Colon (tissue), 2 donors: ENCODE data around the gene FOXC2.
"Not testable (repeated sequence)": the region's sequence is repeated elsewhere in the genome, so short reads cannot be mapped to it uniquely, and the experiment has no call there.

Experiments
- FAIRE-seq: peaks from 2 replicates; lab custom pipeline; 2012; peaks lifted over from hg19 to GRCh38; lab: Jason Lieb, UNC
- donor health status: control.
- donor health status: control.

Gene FOXC2

DNA sequence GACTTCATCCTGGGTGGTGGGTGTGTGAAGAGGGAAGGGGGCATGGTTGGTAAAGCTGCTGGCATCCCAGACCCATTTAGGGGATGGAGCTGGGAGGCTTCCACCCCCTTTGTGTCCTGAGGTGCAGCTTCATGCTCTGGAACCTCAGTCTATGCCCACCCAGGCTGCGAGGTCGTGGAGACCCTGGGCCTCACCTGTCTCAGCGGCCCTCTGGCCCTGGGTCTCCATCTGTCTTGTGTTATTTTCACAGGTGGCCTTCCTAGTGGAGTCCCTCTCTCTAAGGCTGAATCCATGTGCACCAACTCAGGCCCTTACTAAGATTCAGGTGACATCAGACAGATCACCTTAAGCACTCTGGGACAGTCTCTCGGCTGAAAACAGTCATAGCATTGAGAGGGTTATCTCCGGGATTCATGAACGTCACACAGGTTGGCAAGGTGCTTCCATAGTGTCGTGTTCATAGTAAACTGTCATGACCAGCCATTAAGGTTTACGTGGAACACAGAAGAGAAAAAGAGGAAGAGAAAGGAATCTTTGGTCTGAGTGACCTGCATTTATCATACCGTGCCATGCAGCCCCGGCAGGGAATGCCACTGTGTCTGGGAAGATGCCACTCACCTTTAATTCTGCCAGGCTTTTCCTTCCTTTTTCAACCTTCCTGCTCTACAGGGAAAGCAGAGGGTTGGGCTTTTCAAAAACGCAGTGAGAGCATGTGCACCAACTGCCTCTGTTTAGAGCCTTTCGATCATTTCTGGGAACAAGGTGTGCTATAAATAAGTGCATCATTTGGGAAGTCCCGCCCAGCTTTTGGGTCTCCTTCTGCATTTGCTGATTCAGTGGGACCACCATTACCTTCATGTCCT, 7.2 kb downstream of the FOXC2 start:
- FAIRE-seq = no peak

- FAIRE-seq = no peak
These were observed 8.0 kb downstream of the FOXC2 start for GRCh38 chr16:86574646-86575045.

GRCh38 chr16:86575095-86575685, 8.6 kb downstream of the FOXC2 start:
- FAIRE-seq = no peak

DNA sequence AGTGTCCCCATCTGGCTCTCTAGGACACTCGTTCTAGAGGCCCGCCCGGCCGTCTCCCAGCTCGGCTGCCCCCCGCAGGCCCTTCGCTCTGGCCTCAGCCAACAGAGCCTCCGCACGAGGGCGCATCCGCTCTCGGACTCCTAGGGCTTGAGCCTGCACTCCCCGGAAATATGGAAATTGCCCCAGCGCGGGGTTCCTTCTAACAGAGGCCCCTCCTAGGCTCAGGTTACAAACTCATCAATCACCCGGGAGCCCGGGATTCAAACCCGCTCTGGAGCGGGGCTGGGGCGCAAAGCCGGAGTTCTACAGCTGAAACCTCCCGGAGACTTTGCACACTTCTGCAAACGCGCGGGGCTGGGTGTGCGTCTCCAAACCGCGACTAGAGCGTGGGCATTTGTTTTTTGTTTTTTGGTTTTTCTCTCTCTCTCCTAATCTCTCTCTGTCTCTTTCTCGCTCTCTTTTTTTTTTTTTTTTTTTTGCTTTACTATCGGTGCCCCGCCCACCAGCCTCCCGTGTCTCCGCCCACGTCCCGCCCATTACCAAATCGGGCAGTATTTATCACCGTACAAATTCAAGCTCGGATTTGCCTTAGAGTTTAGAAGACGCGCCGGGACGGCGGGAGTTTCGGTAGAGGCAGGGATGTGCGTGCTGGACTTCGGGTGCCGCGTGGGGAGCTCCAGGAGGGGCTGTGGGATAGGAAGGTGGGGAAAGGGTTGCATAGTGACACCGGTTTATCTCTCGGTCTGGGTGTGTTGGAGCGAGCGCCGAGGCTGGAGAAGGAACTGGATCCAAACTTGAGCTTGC, 9.3 kb downstream of the FOXC2 start:
- FAIRE-seq = no peak

- no peak for FAIRE-seq
These were observed 10.1 kb downstream of the FOXC2 start for GRCh38 chr16:86576591-86577313.

GRCh38 chr16:86577314-86577971, 10.8 kb downstream of the FOXC2 start:
- FAIRE-seq = no peak

- no peak for FAIRE-seq
These were observed 11.5 kb downstream of the FOXC2 start, which contains the start of gene FOXL1 for GRCh38 chr16:86578061-86578599. TSS of gene FOXL1 (plus strand) at chr16:86578549. CDS start at chr16:86578724, 175 bp downstream.

- no peak for FAIRE-seq
These were observed 12.1 kb downstream of the FOXC2 start for GRCh38 chr16:86578611-86579267.

DNA sequence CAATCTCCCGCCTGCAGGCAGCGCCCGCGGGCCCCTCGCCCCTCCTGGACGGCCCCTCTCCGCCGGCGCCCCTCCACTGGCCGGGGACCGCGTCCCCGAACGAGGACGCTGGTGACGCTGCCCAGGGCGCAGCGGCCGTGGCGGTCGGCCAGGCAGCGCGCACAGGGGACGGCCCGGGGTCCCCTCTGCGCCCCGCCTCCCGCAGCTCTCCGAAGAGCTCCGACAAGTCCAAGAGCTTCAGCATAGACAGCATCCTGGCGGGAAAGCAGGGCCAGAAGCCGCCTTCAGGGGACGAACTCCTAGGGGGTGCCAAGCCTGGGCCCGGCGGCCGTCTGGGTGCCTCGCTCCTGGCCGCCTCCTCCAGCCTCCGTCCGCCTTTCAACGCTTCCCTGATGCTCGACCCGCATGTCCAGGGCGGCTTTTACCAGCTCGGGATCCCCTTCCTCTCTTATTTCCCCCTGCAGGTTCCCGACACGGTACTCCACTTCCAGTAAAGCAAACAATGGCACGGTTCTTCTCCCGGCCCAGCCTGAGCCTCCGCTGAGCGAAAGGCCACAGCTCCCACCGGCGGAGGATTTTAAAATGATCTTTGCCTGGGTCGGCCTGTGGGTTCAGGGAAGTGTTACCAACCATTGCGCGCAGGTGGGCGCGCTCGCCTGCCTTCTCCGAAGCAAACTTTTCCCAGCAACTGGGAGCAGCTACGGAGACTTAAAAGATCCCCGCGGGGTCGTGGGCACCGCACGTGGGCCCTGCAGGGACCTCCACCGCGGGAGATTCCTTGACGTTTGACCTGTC, 12.8 kb downstream of the FOXC2 start:
- FAIRE-seq = no peak

GRCh38 chr16:86580063-86580790, 13.6 kb downstream of the FOXC2 start:
- FAIRE-seq = no peak

GRCh38 chr16:86580791-86581170, 14.2 kb downstream of the FOXC2 start:
- FAIRE-seq = no peak

GRCh38 chr16:86581458-86581857, 14.8 kb downstream of the FOXC2 start:
- no peak for FAIRE-seq

GRCh38 chr16:86584071-86584685, 17.5 kb downstream of the FOXC2 start:
- FAIRE-seq = no peak

DNA sequence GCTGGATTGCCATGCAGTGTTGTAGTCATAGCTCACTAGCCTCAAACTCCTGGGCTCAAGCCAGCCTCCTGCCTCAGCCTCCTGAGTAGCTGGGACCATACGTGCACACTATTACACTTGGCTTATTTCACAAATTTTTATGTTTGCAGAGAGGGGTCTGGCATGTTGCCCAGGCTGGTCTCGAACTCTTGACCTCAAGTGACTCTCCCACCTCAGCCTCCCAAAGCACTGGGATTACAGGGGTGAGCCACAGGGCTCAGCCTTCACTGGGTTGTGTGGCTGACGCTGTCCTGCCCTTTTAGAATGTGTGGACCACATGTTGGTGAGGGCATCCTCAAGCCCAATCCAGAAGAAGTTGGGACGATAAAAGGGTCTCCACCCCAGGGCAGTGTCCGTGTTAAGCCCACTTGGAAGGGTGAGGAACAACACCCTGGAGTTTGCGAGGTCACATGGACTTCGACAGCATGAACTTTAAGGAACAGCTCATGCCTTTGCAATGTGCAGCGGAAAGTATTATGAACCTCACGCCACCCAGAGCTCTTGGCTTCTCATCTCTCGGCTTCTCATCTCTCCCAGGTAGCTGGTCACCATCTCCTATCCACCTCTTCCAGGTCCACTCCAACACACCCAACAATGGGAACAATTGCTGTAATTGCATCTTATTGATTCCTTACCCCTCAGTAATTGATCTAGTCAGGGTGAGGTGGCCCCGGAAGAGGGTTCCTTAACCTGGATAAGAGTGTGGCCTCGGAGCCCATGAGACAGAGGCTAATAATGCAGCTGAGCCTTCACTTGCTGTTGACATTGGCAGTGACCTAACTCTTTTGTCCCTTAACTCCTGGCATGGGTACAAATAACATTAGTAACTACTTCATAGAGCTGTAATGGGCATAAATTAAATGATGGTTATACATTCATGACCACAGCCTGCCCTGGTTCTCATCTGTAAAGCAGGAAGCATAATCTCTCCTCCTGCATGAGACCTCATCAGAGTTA, 18.4 kb downstream of the FOXC2 start:
- FAIRE-seq = no peak

- no peak for FAIRE-seq
These were observed 19.4 kb downstream of the FOXC2 start for GRCh38 chr16:86585821-86586611.

DNA sequence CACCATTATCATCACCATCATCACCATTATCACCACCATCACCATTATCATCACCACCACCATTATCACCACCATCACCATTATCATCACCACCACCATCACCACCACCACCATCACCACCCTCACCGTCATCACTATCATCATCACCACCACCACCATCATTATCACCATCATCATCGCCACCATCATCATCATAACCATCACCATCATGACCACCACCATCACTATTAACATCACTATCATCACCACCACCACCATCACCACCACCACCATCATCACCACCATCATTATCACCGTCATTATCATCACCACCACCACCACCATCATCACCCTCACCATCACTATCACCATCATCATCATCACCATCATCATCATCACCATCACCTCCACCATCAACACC, 20.9 kb downstream of the FOXC2 start:
- FAIRE-seq = no peak

DNA sequence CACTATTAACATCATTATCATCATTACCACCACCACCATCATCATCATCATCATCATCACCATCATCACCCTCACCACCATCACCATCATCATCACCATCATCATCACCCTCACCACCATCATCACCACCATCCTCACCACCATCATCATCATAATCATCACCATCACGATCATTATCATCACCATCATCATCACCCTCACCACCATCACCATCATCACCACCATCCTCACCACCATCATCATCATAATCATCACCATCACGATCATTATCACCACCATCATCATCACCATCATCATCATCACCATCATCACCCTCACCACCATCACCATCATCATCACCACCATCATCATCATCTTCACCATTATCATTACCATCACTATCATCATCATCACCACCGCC, 21.3 kb downstream of the FOXC2 start:
- FAIRE-seq = not testable (repeated sequence)
